ENCODE measurements around the gene IGFBP3.
A peak's percentile ranks its signal among the peaks of the same experiment; 100 is the strongest.

The IGFBP3 gene

DNA sequence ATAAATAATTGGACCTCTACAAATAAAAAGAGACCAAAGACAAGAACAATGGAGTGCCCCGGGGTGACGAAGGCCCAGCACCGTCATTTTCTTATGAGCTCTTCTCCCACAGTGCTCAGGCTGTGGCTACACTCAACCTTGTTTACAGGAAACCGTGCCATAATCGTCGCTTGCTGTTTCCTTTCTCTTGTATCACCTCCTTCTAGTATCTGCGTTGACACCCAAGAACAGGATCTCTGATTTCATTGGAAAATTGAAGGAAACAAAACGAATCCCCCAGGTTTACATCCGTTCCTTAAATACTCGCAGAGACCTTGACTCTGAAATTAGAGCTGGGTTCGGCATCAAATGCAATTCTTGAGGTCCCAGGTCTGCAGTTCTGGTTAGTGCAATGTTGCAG, 1.7 kb upstream of the IGFBP3 start:
- no peak for DNase-seq (ENCODE audit: low read depth)

DNA sequence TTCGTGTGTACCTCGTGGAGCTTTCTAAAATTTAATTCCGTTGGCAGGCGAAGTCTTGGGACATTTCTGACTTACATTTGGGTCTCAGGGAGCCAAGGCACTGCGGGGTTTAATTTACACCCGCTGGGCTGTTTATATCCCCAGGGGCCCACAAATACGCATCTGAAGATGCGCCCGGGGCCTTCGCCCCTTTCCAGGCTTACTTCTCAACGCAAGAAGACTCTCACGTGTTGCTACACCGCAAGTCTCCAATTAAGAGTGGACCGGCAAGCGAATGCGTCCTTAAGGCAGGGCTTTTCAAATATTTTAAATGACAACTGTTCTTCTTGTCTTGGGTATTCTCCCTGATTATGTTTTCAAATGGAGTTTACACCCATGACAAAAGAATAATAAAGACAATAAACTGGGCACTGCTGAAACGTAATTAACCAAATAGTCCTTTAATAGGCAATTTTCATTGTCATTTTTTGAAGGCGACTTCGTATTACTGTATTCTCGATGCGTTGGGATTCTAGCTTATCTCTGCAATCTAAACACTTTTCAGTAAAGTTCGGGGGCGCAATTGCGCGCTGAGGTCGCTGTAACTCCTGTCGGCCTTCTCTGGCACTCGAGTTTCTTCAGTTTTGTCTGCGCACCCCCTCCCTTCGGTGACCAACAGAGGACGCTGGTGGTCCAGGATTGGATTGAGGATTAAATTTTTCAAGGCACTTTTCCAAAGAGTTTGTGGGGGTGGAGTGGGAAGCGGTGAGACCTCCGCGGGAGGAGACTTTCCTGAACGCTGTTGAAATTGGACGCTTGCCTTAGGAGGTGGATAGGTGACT, 837 bp upstream of the IGFBP3 start:
- DNase-seq (ENCODE audit: low read depth) = peak; percentile 37

DNA sequence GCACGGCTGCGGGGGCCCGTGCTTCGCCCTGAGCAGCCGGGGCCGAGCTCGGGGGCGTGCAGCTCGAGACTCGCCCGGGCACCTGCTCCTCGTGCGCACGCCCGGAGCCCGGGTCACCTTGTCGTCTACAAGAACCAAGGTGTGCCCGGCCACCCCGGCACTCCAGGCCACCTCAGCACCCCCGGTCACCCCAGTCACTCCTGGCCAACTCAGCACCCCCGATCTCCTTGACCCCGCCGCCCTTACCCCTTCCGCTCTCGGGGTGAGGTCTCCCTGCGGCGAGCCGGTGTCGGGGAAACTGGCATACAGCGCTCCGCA, 268 bp upstream of the IGFBP3 start:
- DNase-seq (ENCODE audit: low read depth) = no peak

- no peak for DNase-seq (ENCODE audit: low read depth)
These were observed 1.0 kb downstream of the IGFBP3 start for GRCh38 chr7:45919993-45920459.

DNA sequence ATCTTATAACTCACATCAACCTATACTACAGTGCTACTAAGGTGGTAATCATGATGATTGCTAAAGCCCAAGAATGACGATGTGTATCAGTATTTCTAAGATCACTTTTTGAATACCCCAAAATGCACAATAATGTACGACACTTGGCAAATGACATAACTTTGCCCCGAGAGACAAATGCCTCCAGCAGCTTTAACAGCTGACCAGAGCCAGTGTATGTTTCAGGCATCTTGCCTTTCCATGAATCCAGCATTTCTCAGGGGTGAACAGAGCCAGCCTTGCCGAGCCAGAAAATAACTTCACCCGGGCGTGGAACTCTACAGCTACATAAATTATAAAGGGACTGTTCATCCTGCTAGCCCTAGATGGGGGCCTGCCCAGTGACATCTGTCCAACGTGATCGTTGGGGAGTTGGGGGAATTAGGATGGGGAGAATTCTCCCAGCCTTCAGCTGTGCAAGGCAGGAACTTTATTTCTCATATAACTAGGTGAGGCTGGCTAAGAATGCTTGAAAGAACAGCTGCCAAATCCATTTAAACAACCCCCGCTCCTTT, 1.8 kb downstream of the IGFBP3 start:
- no peak for DNase-seq (ENCODE audit: low read depth)

GRCh38 chr7:45918556-45918955, 2.5 kb downstream of the IGFBP3 start:
- no peak for DNase-seq (ENCODE audit: low read depth)

GRCh38 chr7:45917658-45918057, 3.4 kb downstream of the IGFBP3 start:
- DNase-seq (ENCODE audit: low read depth) = peak; percentile 36

GRCh38 chr7:45917064-45917463, 4.0 kb downstream of the IGFBP3 start:
- DNase-seq (ENCODE audit: low read depth) = no peak

- DNase-seq (ENCODE audit: low read depth) = no peak
These were observed 5.5 kb downstream of the IGFBP3 start for GRCh38 chr7:45915606-45916005.

- DNase-seq (ENCODE audit: low read depth) = no peak
These were observed 6.2 kb downstream of the IGFBP3 start for GRCh38 chr7:45914911-45915310.

DNA sequence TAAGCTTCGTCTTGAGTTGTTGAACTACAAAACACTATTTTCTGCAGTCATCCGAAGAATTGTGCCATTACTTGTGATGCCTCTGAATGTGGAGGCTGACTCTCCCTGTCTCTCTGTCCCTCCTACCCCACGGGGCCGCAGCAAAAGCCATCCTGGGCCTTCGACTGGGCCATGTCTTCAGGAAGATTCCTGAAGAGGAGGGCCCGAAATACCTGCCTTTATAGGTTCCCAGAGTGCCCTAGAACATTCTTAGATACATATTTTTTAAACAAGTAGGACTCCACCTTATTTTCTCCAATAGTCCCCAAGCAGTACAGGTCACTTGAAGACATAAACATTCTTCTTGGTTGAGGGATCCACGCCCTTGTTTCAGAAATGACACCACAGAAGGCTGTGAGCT, 8.1 kb downstream of the IGFBP3 start:
- DNase-seq (ENCODE audit: low read depth) = no peak

GRCh38 chr7:45911311-45911710, 9.8 kb downstream of the IGFBP3 start:
- no peak for DNase-seq (ENCODE audit: low read depth)

DNA sequence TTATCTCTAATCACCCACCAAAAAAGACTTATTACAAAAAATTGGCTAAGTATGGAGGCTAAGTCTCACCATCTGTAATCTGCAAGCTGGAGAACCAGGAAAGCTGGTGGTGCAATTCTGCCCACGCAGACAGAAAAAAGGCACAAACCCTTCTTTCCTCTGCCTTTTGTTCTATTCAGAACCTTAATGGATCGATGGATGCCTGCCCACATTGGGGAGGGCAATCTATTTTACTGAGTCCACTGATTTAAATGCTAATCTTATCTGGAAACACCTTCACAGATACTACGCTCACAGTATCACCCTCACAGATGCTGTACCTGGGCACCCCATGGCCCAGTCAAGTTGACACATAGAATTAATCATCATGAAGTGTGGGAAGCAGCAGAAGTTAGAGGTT, 10.2 kb downstream of the IGFBP3 start:
- no peak for DNase-seq (ENCODE audit: low read depth)

GRCh38 chr7:45909561-45909960, 11.5 kb downstream of the IGFBP3 start:
- DNase-seq (ENCODE audit: low read depth) = no peak

- DNase-seq (ENCODE audit: low read depth) = no peak
These were observed 18.3 kb downstream of the IGFBP3 start for GRCh38 chr7:45902820-45903219.

DNA sequence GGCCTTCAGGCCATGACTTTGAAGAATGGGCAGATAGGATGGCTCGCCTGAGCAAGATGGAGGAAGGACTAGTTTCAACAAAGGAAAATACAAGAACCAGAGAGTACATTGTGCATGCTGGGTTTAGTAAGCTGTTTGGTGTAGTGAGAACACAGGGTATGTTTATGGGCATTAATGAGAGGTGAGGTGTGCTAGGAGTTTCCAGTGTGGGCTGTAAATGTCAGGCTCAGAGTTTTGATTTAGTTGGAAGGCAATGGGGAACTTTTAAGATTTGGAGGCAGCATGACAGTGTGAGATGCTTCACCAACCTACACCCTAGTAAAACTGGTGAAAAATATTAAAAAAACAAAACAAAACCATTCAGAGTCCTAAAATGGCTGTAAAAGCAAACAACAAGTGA, 19.5 kb downstream of the IGFBP3 start:
- no peak for DNase-seq (ENCODE audit: low read depth)

- DNase-seq (ENCODE audit: low read depth) = no peak
These were observed 22.9 kb downstream of the IGFBP3 start for GRCh38 chr7:45898222-45898621.

GRCh38 chr7:45897042-45897690, 23.9 kb downstream of the IGFBP3 start:
- no peak for DNase-seq (ENCODE audit: low read depth)

- DNase-seq (ENCODE audit: low read depth) = no peak
These were observed 26.4 kb downstream of the IGFBP3 start for GRCh38 chr7:45894665-45895062.

DNA sequence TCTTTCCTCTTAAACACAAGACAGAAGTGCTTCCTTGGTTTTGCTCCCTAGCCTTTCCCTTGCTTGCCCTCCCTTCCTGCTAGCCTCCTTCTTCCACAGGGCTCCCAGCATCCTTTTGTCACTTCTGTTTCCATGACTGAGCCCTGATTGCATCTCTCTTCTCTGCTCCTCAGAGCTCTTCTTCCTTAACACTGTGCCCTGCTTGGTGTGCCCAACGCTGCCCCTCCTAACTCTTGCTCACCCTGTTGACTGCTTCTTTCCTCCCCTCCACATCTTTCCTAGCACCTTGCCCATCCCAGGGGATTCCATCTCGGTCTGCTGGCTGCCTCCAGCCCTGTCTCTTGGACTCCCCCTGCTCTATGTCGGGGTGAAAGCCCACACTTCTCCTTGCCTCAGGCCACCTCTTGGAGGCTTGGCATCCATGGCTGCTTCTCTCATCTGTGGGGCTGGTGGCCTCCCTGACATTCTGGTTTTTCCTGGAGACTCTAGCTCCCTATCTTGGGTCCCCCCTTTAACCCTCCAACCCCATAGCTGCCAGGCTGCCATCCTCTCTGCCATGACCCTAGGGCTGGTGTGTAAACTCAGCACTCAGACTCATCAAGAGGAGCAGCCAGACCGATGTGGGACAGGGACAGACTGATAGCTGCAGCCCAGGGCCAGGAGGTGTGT, 26.9 kb downstream of the IGFBP3 start:
- no peak for DNase-seq (ENCODE audit: low read depth)

GRCh38 chr7:45893374-45893995, 27.6 kb downstream of the IGFBP3 start:
- DNase-seq (ENCODE audit: low read depth) = no peak

GRCh38 chr7:45892407-45893035, 28.6 kb downstream of the IGFBP3 start:
- no peak for DNase-seq (ENCODE audit: low read depth)
